K562 (cell line): ENCODE results near the gene GRAMD1B.

Source experiments
- ADNP ChIP-seq: fragments of 200-800 bp; sonication (Bioruptor generic); IDR thresholded peaks from 2 replicates; pipeline ENCODE4 v1.6.1; 2016; ENCODE audit warnings: missing genetic modification characterization, missing compliant biosample characterization
- BCL6 ChIP-seq: fragments of 250-450 bp; sonication (Bioruptor Pico); IDR thresholded peaks from 2 replicates; pipeline ENCODE4 v1.4.0; 2020
- CTCF ChIP-seq, 3 experiments: IDR thresholded peaks in 2 of 3; conservative IDR thresholded peaks in 1 of 3; 2 replicates each; pipeline ENCODE4 v1.5.1; 2011 to 2012; ENCODE audit warnings: low read length in 3 of 3, mild to moderate bottlenecking in 3 of 3, control low read depth in 2 of 3, improper control_type of control experiment in 1 of 3, inconsistent platforms in 1 of 3, low read depth in 1 of 3, mixed read lengths in 1 of 3, moderate library complexity in 1 of 3; ENCODE audit not compliant: insufficient read depth in 2 of 3
- FOXP4 ChIP-seq: sonication (generic); formaldehyde crosslinking; IDR thresholded peaks from 2 replicates; pipeline ENCODE4 v1.8.0; 2022; ENCODE audit warnings: mild to moderate bottlenecking, missing genetic modification reagents, borderline replicate concordance

GRCh38 chr11:123630126-123630608 is 200.1 kb downstream of the GRAMD1B start:
- TF ChIP-seq CTCF (IDR thresholded peaks at IDR 0.05 in 2 of 3, conservative IDR thresholded peaks at IDR 0.05 in 1 of 3; ENCODE audit: insufficient read depth in 2 of 3, low read depth in 1 of 3, low read length in 3 of 3) (no peak), FOXP4 (CRISPR knock-in tag) (no peak), BCL6 (CRISPR knock-in tag) (no peak), ADNP (tag) (no peak)
